Inflammatory macrophage treated with lipopolysaccharide for 1 hour (primary cell): ENCODE results near the gene SCML1.

Source experiments
- DNase-seq, 2 donors: peaks; one replicate each; pipeline ENCODE4 v3.0.0-alpha.2; 2020 to 2022

The SCML1 gene, protein sequence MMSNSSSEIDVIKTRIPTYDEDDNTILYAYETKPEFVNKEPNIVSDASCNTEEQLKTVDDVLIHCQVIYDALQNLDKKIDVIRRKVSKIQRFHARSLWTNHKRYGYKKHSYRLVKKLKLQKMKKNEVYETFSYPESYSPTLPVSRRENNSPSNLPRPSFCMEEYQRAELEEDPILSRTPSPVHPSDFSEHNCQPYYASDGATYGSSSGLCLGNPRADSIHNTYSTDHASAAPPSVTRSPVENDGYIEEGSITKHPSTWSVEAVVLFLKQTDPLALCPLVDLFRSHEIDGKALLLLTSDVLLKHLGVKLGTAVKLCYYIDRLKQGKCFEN

DNA sequence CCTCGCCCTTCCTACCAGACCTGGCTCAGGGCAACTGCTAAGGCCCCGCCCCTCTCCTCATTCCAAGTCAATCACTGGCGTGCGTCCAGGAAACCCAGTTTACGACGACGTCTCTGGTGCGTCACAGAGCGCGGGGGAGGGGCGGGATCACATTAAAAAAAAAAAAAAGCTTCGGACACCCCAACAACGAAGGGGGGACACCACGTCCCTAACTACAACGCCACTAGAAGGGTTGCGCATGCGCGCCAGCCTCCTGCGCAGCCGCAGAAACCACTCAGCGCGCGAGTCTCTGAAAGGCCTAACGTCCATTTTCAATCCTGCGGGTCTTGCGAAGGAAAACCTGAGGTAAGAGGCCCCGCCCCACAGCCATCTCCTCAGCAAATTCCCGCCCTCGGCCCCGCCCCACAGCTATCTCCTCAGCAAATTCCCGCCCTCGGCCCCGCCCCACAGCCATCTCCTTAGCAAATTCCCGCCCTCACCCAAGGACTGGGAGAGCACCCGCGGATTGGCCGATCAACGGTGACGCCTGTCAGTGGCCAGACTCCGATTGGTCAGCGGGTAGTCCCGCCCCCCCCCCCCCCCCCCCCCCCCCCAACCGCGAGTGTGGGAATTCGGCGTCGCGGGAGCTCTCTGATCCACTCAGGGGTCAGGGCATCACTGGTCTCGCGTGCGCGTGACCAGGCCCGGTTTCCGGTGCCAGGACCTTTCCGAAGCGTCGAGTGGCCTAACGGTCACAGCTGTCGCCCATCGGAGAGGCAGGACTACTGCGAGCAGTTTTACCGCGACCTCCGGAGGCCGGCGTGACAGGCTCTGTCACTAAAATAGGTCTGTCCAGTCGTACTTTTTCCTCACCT, at the start of gene SCML1:
TSS of gene SCML1 (plus strand) at position 638 of the 854 bp plus-strand sequence. CDS start 6,694 bp downstream, outside the sequence.
- DNase-seq: peak; percentile 91

DNA sequence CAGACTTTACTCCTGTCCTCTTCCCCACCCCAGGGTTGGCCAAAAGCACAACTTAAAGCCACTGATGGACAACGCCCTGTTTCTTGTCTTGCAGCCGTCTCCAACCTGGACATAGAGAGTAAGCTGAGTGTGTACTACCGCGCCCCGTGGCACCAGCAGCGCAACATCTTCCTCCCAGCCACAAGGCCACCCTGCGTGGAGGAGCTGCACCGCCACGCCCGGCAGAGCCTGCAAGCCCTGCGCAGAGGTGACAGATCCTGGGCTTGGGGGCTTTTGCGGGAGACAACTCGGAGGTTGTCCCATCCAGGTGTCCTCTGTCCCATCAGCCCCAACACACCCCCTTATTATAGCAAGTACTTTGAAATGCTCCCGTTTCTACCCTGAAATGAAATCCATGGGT, 49.6 kb upstream of the SCML1 start:
- no peak for DNase-seq

DNA sequence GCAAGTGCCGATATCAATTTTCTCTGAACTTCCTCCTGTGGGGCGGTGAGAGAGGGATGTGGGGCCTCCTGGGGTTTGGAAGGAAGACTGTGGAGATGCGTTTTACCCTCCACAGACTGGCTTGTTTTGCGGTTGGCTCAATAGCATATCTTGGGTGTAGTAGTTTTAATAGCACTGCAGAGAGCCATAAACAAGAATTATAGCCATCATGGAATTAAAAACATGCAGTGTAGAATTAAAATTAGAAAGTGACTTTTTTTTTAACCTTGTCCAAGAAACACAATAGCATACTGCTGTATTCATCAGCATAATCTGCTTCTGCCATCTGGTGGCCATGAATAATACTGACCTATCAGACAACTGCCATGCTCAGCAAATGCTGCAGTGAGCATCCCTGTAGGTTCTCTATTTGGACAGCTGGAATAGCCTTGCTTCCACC, 47.3 kb upstream of the SCML1 start:
- DNase-seq: peak in 1 of 2 donors; percentile 61

DNA sequence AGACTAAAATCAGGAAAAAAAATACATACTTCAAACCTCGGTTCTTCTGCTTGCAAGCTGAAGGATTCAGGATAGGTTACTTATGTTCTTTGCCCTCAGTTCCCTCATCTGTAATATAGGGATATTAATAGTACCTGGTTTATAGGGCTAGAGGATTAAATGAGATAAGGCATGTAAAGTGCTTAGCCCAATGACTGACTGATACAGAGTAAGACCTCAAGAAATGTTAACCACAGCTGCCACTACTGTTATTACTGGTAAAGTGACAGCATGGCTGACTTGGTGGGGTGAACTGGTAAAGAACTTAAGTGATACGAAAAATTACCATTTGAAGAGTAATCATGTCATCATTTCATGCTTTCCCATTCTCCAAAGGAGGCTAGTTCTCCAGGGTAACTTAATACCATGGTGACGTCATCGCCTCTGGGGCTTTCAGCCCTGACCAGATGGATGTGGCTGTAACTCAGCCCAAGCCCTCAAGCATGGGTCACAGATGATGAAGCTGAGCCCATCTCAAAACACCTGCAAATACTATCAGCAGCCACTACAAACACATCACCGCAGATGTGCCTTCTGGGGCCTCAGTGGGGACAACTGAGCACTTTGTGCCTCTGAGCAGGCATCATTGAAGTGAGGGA, 44.5 kb upstream of the SCML1 start:
- DNase-seq: no peak

DNA sequence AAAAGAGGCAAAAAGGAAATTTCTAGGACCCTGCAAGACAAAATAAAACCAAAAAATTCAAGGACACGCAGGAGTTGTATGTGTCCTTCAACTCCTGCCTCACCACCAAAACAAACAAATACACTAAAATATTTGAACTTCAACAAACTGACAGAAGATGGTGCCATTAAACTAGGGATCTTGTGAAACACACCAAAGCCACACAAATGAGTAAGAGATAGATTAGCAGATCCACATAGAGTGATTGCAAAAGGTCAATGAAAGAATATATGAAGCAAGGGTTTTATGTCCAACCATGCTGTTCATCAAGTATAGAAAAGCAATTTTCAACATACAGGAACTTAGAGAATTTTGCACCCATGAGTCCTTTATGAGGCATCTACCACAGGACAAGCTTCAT, 40.1 kb upstream of the SCML1 start:
- peak; percentile 6 to 14 for DNase-seq

DNA sequence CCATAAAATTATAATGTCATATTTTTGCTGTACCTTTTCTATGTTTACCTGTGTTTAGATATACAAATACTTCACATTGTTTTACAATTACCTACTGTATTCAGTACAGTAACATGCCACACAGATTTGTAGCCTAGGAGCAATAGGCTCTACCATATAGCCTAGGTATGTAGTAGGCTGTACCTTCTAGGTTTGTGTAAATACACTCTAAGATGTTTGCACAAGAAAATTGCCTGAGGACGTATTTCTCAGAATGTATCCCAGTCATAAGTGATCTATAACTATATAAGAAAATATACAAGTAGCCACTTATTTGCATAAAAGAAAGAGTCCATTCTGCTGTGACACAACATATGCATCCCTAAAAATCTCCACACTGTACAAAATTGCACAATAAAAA, 36.3 kb upstream of the SCML1 start:
- no peak for DNase-seq

DNA sequence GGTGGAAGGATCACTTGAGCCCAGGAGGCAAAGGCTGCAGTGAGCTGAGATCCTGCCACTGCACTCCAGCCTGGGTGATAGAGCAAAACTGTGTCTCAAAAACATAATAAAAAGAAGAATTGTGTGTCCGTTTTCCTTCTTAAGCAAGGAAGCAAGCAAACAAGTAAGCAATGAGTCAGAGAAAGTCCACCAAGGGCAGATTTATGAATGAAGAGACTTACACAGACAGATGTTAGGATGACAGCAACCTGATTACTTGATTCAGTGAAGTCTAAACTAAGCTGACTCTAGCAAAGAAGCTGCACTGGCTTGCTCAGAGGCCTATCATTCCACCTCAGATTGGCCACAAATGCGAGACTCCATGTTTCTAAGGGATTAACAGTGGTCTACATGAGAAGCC, 34.1 kb upstream of the SCML1 start:
- DNase-seq: no peak

DNA sequence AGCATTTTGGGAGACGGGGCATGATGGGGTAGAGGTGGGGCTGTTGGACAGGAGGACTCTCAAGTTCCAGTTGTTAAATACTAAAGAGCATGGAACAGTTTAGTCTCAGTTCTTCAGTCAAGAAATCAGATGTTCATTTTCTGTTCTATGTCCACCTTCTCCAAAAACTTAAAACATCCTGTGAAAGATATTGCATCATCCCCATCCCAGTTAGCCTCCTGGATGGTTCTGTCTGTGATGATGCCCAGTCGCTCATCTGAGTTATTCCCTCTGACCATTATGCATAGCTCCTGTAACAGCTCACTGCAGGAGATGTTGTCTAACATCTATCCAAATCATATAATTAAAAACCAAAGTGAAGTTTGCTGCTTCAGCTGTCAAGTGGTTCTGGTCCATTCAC, 32.1 kb upstream of the SCML1 start:
- no peak for DNase-seq

DNA sequence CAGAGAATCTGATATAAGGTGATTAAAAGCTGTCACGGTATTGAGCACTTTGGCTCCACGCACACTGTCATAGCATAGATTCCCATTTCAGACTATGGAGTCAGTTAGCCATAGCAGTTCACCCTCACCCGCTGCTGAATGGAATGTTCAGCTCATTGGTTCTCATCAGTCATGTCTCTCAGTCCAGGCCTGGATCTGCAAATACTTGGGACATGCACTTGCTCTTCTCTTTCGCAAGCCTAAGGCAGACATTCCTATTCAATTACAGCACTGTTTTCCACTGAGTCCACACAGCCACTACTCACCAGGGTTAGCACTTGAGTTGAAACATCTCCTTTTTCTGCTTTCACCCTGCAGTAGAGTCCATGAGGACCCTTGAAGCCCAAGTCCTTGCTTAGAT, 30.6 kb upstream of the SCML1 start:
- DNase-seq: no peak

DNA sequence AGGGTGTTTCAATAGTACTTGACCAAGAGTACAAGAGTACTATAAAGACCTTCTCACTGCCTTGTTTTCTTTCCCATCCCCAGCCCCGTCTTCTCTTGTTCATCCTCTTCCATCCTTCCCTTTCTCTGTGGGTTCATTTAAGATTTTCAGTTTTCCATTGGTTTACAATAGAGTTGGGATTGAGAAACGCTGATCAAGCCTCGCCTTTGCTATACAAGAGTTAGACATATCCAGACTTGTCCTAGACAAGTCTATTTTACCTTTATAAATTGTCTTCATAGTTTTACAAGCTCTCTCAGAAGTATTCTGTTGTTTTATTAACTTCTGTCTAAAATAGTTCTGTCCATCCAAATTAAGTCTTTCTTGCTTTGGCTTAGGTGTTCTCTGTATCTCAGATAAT, 29.6 kb upstream of the SCML1 start:
- DNase-seq: no peak

DNA sequence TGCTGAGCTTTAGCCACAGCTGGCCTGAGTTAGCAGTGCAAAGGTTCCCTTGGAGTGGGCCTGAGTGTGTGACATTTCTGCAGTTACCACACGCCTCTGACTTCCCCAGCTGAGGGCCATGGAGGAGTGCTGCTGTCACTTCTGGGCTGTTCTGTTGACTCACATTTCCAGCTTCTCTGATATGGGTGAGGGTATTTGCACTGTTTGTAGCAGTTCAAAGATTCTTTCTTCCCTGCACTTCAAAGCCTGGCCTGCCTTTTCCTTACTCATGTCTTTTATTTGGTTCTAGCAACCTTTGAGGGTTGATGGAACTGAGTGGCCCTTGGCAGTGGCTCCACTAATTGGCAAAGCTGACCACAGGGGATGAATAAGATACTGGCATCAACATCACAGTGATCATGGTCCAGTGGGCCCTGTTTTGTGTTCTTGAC, 26.4 kb upstream of the SCML1 start:
- peak in 1 of 2 donors; percentile 28 for DNase-seq

DNA sequence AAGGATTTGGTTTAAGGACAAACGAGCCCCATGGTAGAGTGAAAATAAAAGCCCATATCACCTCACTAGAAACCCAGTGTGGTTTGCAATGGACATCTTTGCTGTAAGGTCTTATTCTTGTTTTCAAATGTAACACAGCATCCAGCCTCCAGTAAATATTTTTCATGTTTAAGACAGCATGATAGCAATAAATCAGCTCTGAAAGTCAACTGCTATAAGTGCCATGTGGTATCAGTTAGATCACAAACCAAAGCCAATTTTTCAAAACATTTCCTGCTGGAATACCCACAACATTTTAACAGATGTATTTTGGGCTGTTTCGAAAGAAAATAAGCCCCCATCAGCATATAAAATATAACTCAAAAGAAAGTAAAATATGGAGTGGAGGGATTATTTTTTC, 24.0 kb upstream of the SCML1 start:
- DNase-seq: no peak

DNA sequence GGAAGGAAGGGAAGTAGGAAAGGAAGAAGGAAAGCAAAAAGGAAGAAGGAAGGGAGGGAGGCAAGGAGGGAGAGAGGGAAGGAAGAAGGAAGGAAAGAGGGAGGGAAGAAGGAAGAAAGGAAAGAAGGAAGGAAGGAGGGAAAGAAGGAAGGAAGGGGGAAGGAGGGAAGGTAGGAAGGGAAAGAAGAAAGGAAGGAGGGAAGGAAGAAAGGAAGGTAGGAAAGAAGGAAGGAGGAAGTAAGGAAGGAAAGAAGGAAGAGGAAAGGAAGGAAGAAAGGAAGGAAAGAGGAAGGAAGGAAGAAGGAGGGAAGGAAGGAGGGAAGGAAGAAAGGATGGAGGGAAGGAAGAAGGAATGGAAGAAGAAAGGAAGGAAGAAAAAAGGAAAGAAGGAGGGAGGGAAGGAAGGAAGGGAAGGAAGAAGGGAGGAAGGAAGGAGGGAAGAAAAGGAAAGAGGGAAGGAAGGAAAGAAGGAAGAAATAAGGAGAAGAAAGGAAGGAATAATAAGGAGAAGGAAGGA, 18.6 kb upstream of the SCML1 start:
- DNase-seq: no peak

DNA sequence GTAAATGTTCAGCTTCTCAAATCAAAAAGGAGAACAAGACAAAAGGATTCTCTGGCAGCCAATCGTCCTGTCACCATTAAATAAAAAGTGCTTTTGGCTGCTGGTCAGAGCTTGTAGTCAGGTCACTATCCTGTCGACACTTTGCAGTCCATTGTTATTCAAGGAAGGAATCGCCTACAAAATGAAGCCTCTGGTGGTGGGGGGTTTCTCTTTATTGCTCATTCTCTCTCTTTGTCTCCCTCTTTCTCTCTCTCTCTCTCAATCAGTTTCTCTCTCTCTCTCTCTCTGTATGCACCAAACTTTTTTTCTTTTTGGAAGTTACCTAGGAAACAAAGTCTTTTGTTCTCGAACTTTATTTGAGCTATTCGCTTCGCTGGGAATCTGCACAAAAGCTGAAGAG, 17.6 kb upstream of the SCML1 start:
- no peak for DNase-seq

DNA sequence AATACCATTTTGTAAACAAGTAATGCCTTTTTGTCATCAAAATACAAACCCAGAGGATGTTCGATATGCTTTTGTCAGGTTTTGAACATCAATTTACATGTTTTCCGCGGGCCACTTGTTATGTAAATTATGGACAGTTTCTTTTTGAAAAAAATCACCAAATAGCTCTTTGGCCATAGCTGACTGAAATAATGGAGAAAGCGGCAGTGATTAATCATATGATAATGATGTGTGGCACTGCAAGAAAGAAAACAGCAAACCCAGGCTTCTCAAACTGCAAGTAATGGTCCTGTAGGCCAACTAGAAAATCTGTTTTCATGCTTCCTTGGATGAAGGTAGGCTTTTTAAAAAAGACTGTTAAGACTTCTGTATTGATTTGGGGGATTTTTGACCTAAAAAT, 15.6 kb upstream of the SCML1 start:
- no peak for DNase-seq

DNA sequence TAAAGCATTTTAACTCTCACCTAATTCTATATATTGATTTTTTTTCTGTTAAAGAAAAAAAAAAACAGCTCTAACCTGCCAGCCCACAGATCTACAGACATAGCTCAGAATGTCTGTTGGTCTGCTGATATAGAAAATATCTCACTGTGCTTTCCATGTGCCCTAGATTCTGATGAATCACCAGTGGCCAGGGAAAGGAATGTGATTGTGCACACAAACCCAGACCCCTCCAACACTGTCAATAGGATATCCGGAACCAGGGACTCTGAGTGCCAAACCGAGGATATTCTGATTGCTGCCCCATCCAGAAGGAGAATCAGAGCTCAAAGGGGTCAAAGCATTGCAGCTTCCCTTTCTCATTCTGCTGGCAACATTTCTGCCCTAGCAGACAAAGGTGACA, 12.1 kb upstream of the SCML1 start:
- DNase-seq: no peak

DNA sequence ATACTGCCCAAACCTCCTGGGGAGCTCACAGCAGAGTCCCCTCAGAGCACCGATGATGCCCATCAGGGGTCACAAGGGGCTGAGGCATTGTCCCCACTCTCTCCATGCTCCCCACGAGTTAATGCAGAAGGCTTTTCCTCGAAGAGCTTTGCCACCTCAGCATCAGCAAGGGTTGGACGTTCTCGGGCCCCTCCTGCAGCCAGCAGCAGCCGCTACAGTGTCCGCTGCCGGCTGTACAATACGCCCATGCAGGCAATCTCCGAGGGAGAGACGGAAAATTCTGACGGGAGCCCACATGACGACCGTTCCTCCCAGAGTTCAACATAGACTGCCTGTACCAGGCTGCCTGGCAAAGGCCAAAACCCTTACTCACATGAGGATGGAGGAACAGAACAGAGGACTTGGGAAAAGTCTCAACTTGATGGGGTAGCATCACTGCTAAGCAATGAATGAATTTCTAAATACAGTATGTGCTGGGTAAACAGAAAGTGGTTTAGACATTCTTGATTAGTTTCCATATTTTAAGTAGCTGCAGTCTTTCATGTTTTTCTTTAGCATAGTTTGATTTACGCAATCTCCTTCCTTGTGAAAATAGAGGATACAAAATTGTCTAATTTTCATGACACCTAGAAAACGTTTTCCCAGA, 5.0 kb upstream of the SCML1 start:
- DNase-seq: no peak

DNA sequence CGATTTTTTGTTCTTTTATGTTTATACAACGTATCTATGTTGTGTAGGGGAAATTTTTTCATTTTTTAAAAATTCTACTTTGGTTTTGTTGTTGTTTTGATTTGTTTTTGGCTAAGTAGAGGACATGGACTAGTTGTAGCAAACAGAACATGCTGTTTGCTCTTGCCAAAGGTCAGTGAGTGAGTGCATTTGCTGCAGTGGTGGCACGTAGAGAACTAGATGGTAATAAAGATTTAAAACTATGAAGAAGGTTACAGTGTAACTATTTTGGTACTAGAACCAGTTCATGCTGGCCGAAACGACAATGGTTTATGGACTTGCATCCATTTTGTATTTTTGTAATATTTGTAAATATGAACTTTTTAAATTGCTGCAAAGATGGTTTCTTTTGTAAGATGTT, 1.9 kb upstream of the SCML1 start:
- DNase-seq: no peak

DNA sequence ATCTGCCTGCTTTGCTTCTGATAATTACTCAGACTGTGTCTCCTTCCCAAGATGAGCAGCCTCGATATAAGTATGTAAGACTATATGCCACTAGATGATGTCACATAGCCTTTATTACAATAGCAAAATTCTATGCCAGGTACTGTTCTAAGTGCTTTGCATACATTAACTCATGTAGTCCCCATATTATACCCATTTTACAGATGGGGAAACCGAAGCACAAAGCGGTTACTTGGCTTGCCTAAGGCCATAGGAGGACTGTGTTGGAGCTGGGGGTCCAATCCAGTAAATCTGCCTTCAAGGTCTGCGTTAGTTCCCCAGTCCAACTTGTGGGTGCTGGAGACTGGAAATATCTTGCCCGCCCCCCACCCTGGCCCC, 826 bp upstream of the SCML1 start:
- DNase-seq: no peak

DNA sequence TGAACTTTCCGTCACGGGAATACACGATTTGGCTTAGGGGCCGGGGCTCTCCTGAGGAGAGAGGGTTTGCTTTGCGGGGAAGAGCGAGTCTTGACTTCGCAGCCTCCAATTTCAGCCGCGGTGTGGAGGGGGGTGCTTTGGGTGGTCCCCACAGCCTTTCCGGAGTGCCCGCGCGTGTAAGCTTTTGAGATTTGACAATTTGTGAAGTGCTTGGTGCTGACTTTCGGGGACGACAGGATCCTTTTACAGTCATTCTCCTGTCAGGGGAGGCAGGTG, 355 bp downstream of the SCML1 start:
- DNase-seq: no peak

DNA sequence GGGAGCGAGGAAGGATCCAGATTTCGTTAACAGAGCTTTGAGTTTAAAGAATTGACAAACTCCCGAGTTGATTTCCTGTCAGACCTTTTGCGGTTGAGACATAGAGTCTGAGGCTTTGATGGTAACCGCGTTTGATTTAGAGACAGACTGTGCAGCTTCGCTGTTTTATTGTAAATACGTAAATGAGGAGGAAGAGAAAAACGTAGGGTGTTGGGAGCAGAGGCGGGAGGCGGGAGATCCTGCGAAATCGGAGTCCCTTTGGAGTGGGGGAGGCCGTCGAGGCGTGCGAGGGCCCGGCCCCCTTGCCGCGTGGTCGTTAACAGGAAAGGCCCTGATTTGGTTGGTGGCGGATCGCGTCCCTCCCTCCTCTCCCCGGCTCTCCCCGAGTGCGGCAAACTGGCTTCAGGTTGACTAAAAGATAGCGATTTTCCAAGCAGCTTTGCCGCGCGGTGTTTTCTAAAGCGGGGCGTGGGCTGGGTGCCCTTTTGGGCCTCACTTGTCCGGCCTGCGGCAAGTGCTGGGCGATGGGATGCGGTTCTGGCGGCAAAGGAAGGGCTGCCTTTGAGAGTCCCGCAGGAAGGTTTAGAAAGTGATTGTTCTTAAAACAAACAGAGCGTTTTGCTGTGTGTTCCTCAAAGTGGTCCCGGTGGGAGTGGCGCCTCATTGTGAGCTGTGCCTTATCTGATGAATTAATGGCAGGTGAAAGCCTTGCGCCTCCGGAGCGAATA, 857 bp downstream of the SCML1 start:
- DNase-seq: peak; percentile 22 to 45

DNA sequence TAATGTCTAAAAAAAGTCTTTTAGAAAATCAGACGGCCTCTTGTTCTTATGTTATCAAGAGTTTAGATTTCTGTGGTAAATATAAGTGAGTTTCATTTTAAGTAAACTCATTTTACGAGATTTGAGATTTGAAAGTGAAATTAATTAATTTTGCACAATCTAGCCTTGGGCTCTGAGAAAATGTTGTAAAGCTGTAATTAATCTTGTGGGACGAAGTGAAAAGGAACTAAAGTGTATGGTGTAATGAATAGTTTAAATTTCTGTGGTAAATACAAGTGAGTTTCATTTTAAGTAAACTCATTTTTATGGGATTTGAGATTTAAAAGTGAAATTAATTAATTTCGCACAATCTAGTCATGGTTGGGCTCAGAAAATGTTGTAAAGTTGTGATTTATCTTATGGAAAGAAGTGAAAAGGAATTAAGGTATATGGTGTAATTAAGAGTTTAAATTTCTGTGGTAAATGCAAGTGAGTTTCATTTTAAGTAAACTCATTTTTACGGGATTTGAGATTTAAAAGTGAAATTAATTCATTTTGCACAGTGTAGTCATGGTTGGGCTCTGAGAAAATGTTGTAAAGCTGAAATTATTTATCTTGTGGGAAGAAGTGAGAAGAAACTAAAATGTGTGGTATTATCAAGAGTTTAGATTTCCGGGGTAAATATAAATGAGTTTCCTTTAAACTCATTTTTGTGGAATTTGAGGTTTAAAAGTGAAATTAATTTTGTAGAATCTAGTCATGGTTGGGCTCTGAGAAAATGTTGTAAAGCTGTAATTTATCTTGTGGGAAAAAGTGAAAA, 1.6 kb downstream of the SCML1 start:
- DNase-seq: peak in 1 of 2 donors; percentile 11
